AML-193 (cell line): ENCODE results near the gene PSMD11.
A peak's percentile ranks its signal among the peaks of the same experiment; 100 is the strongest.

ENCODE experiments used
- DNase-seq, 2 experiments: peaks; one replicate each; lab custom pipeline; 2025; lab: John Stamatoyannopoulos, UW

Gene PSMD11

DNA sequence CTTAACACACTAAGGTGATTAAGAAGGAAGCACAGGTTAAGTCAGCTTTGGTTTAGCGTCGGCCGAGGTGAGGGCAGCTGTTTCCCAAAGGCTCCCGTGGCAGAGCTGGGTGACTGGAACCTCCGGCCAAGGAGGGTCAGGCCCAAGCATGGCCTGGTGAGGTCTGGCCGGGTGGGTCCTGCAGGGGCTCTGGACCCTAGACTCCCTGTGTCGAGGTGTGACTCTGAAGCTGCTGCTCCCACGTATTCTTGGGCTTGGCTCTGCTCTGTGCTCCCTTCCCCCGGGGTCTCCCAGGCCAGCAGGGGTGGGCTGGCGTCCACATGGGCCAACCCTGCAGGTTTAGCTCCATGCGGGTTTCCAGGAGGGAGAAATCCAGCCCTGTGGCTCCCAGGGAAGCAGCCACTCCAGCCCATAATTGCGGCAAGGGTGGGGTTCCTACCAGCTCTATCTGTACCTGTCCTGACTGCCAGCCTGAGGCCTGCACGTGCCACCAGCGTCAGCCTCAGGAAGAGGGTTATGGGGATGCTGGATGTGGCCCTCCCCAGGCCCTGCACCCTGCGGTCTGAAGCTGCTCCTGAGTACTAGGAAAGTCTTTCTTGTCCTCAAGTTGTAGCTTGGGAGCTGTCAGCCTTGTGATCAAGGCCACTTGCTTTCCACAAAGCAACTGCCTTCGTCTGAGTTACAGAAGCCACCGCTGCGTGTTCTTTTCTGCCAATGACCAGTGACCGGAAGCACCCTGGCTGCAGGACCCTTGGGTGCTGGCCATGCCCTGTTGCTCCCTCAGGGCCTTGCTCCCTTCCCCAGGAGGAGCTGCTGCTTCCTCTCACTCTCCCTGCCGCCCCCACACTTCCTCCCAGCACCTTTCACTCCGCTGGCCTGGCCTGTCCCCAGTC is 47.3 kb downstream of the PSMD11 start:
- DNase-seq = no peak

GRCh38 chr17:32492264-32492589 is 47.9 kb downstream of the PSMD11 start:
- DNase-seq = no peak

GRCh38 chr17:32492648-32493289 is 48.5 kb downstream of the PSMD11 start:
- peak; percentile 56 to 70 for DNase-seq

DNA sequence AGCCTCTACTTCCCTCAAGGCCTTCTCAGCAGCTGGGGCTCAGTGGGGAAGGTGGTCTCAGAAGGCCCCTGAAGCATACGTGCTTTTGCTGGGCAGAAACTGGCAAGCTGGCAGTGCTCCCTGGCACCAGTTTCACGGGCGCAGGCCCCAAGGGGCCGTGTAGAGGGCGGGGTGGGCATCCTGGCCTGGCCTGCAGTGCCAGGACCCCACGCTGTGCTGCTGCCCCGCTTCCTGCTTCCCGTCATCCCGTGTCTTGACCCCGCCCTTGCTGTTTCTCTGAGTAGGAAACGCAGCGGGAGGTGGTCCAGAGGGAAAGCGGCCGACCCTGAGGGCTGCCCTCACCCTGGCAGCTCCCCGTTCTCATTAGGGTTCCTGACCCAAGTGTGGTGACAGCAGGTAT is 49.3 kb downstream of the PSMD11 start:
- DNase-seq = no peak

DNA sequence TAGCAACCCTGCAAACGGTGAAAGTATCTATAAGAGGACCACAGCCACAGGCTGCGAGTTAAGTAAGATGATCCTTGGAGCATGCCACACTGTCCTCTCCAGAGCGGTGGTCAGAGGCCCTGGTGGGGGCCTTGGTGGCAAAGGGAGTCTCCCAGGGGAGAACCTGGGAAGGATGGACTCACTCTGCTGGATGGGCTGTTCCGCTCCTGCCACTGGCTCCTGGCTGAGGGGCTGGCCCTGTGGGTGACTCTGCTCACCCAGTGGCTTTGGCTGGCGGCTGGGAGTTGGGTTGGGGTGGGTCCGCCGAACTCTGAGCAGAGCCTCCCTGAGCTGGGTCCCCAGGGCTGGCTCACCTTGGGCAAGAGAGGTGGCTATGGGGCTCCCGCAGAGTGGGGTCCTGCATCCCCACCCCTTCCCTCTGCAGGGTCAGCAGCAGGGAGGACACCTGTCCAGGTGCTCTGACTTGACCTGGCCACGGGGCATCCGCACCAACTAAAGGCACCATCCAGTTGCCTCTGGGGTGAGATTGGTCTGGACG is 49.7 kb downstream of the PSMD11 start:
- DNase-seq = no peak

- no peak for DNase-seq
Measured at GRCh38 chr17:32494621-32495358, 50.5 kb downstream of the PSMD11 start.

- DNase-seq = no peak
Measured at GRCh38 chr17:32495359-32496231, 51.3 kb downstream of the PSMD11 start.

- no peak for DNase-seq
Measured at GRCh38 chr17:32496395-32497073, 52.2 kb downstream of the PSMD11 start.

DNA sequence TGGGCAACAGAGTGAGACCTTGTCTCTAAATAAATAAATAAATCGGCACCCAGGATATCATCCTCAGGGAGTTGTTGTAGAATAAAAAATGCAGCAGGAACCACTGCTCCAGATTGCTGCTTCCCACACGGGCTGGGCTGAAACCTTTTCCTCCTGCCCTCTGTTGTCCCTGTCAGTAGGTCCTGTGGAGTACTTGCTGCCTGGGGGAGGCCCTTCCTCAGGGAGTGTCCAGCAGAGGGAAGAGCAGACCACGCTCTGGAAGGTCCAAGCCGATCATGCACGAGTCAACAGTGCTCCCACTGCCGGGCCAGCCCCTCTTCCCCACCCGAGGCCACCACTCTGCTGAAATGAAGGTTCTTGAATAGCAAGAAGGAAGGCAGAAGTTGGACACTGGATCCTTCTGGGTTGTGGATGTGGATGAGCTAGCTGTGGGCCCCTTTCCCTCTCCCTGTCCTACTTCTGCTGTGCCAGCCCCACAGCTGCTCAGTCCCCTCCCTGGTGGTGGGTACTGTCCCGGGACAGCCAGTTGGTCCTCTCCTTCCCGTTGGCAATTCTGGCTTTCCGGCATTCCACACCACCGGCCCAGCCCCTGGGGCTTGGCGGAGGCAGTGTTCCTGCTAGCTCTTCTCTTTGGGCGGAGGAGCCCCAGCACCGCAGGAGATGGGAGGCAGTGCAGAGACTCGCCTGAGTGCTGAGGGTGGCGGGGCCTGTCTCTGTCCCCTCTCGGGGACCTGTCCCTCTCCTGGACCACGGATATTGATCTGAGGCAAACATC is 53.3 kb downstream of the PSMD11 start:
- DNase-seq = no peak

- no peak for DNase-seq
Measured at GRCh38 chr17:32498391-32498790, 54.1 kb downstream of the PSMD11 start.

GRCh38 chr17:32502013-32502412 is 57.7 kb downstream of the PSMD11 start:
- no peak for DNase-seq

- DNase-seq = no peak
Measured at GRCh38 chr17:32502710-32503109, 58.4 kb downstream of the PSMD11 start.

- DNase-seq = peak; percentile 68 to 73
Measured at GRCh38 chr17:32503251-32504165, 59.2 kb downstream of the PSMD11 start.

- no peak for DNase-seq
Measured at GRCh38 chr17:32504166-32504990, 60.1 kb downstream of the PSMD11 start.

GRCh38 chr17:32508926-32509325 is 64.6 kb downstream of the PSMD11 start:
- no peak for DNase-seq

GRCh38 chr17:32510466-32510865 is 66.2 kb downstream of the PSMD11 start:
- no peak for DNase-seq

GRCh38 chr17:32512328-32512727 is 68.0 kb downstream of the PSMD11 start:
- no peak for DNase-seq

GRCh38 chr17:32513579-32513978 is 69.3 kb downstream of the PSMD11 start:
- DNase-seq = no peak
